Caco-2 (cell line): ENCODE measurements around the gene PODXL. TPM values are rescaled to one million over a fixed set of nuclear protein-coding genes. Genes with fewer than 3 reads are reported as not detected.

Source experiments
- BruUV-seq: library from RNA; stranded (reverse); fragments of 400-500 nt; replicated peaks from 2 replicates; lab custom pipeline; 2021; lab: Mats Ljungman, UMichigan
- CTCF ChIA-PET: fragments of 300-600 bp; sonication (Branson Sonifier 250); formaldehyde crosslinking; loops from one replicate; lab custom pipeline; 2022; ENCODE audit warnings: antibody characterized with exemption; lab: Charles Lee
- POLR2A ChIA-PET: fragments of 300-600 bp; sonication (Branson Sonifier 250); formaldehyde crosslinking; loops from one replicate; lab custom pipeline; 2022; ENCODE audit warnings: antibody characterized with exemption; lab: Charles Lee
- DNase-seq, 2 experiments: peaks; one replicate each; pipeline versions ENCODE4 v3.0.0 to v3.0.0-alpha.2; 2020 to 2022
- H3K27me3 ChIP-seq: replicated peaks from 2 replicates; pipeline ENCODE4 v1.6.0; 2011; ENCODE audit warnings: low read length; ENCODE audit not compliant: control insufficient read depth, insufficient read depth
- H3K36me3 ChIP-seq: 2 replicates; pipeline ENCODE4 v1.5.1; 2011; ENCODE audit warnings: low read length; ENCODE audit not compliant: control insufficient read depth, insufficient read depth
- H3K4me1 ChIP-seq: fragments of 250-450 bp; sonication (Bioruptor Pico); 2 replicates; pipeline ENCODE4 v1.5.1; 2020; ENCODE audit warnings: mild to moderate bottlenecking
- H3K4me3 ChIP-seq: 2 replicates; pipeline ENCODE4 v1.5.1; 2011; ENCODE audit warnings: low read depth, mild to moderate bottlenecking, control low read depth, low read length
- H3K9me3 ChIP-seq: fragments of 250-450 bp; sonication (Bioruptor Pico); 2 replicates; pipeline ENCODE4 v1.5.1; 2020; ENCODE audit warnings: mild to moderate bottlenecking, moderate library complexity
- H3K27ac Mint-ChIP-seq: one replicate; pipeline ENCODE4 v1.8.0; 2022; ENCODE audit warnings: mixed read lengths; ENCODE audit not compliant: unreplicated experiment
- H3K27me3 Mint-ChIP-seq: one replicate; pipeline ENCODE4 v1.8.0; 2022; ENCODE audit warnings: mixed read lengths; ENCODE audit not compliant: insufficient read depth, unreplicated experiment
- H3K36me3 Mint-ChIP-seq: one replicate; pipeline ENCODE4 v1.8.0; 2022; ENCODE audit warnings: mild to moderate bottlenecking, mixed read lengths; ENCODE audit not compliant: insufficient read depth, unreplicated experiment
- H3K4me1 Mint-ChIP-seq: one replicate; pipeline ENCODE4 v1.8.0; 2022; ENCODE audit warnings: low read depth, mixed read lengths; ENCODE audit not compliant: unreplicated experiment
- H3K4me3 Mint-ChIP-seq: one replicate; pipeline ENCODE4 v1.8.0; 2022; ENCODE audit warnings: mild to moderate bottlenecking, moderate library complexity, mixed read lengths; ENCODE audit not compliant: unreplicated experiment
- H3K9me3 Mint-ChIP-seq: one replicate; pipeline ENCODE4 v1.8.0; 2022; ENCODE audit warnings: mixed read lengths; ENCODE audit not compliant: unreplicated experiment
- intact Hi-C: fragments of 100-400 bp; cut with micrococcal nuclease; formaldehyde crosslinking; loops from one replicate; pipeline ENCODE4 v1.10.0; 2022; ENCODE audit not compliant: unreplicated experiment
- total RNA-seq: library from RNA; stranded (reverse); gene quantifications from 2 replicates; pipeline ENCODE4 v1.2.3, GENCODE V29; 2022
- TF ChIP-seq, protein P1 (sequence below), 2 experiments: fragments of 200-600 bp in 1 of 2; IDR thresholded peaks; 1 replicate in 1 of 2; 2 replicates in 1 of 2; pipeline versions ENCODE4 v1.5.1 to v1.8.0; 2011 to 2022; ENCODE audit warnings: antibody characterized with exemption in 1 of 2, control low read depth in 1 of 2, inconsistent platforms in 1 of 2, low read depth in 1 of 2, low read length in 1 of 2, mild to moderate bottlenecking in 1 of 2, moderate library complexity in 1 of 2; ENCODE audit not compliant: insufficient read depth in 1 of 2, severe bottlenecking in 1 of 2, unreplicated experiment in 1 of 2

PODXL gene
- total RNA-seq, 1 experiment from 2014 or later: 278 TPM

DNA sequence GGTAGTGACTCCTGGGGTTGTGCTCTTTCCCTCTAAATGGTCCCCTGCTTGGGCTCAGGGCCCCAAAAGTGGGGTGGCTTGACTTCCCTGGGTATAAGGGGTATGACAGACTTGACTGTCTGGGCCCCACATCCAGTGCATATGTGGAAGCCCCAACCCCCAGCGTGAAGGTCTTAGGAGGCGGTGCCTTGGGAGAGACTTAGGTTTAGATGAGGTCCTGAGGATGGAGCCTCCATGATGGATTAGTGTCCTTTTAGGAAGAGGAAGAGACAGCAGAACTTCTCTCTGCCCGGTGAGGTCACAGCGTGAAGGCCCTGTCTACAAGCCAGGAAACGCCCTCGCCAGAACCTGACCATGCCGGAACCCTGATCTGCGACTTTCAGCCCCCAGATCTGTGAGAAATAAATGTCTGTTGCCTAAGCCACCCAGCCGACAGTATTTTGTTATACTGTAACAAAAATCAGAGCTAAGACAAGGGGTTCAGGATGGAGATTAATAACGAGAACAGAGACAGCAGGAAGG is 23.8 kb downstream of the PODXL start:
- H3K4me3 ChIP-seq: no peak overlapping the region
- Mint-ChIP-seq H3K27me3 (no peaks in the 10 kb centered on the region), H3K36me3 (peaks cover 83% of the 10 kb centered on the region), H3K4me1 (peaks cover 15% of the 10 kb centered on the region), H3K9me3 (no peaks in the 10 kb centered on the region), H3K4me3 (no peak overlapping the region), H3K27ac (peak overlapping the region; percentile 19)
- DNase-seq: no peak
- H3K9me3 ChIP-seq: no peaks in the 10 kb centered on the region
- BruUV-seq: no TSS peak
- CTCF ChIA-PET: no interaction called here
- H3K36me3 ChIP-seq: no peaks in the 10 kb centered on the region
- peaks cover 1% of the 10 kb centered on the region; the same call in 1 of the 2 replicates for H3K4me1 ChIP-seq
- no peaks in the 10 kb centered on the region for H3K27me3 ChIP-seq
- intact Hi-C loops: no loop called here
- TF ChIP-seq, protein P1, sequence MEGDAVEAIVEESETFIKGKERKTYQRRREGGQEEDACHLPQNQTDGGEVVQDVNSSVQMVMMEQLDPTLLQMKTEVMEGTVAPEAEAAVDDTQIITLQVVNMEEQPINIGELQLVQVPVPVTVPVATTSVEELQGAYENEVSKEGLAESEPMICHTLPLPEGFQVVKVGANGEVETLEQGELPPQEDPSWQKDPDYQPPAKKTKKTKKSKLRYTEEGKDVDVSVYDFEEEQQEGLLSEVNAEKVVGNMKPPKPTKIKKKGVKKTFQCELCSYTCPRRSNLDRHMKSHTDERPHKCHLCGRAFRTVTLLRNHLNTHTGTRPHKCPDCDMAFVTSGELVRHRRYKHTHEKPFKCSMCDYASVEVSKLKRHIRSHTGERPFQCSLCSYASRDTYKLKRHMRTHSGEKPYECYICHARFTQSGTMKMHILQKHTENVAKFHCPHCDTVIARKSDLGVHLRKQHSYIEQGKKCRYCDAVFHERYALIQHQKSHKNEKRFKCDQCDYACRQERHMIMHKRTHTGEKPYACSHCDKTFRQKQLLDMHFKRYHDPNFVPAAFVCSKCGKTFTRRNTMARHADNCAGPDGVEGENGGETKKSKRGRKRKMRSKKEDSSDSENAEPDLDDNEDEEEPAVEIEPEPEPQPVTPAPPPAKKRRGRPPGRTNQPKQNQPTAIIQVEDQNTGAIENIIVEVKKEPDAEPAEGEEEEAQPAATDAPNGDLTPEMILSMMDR (IDR thresholded peaks at IDR 0.05; ENCODE audit: insufficient read depth in 1 of 2, low read depth in 1 of 2, low read length in 1 of 2, severe bottlenecking in 1 of 2, unreplicated experiment in 1 of 2): no peak
- POLR2A ChIA-PET: no interaction called here

DNA sequence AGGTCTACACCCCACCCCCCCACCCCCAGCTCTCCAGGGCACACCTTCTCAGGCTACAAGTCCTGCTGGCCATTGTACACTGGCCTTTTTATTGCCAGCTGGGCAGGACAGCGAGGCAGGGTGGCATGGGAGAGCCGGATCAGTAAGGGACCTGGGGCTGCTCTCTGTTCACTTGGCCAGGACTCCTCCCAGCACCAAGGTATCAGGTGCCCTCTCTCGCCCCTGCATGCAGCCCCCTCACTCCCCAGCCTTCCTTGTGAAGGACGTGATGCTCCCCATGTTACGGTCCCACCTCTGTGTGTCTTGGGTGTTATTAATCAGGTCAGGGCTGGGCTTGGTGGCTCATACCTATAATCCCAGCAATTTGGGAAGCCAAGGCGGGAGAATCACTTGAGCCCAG is 26.3 kb downstream of the PODXL start:
- no peak for DNase-seq
- Histone ChIP-seq H3K36me3 (no peaks in the 10 kb centered on the region), H3K27me3 (no peaks in the 10 kb centered on the region), H3K9me3 (no peaks in the 10 kb centered on the region), H3K4me3 (no peak overlapping the region), H3K4me1 (peaks cover 6% of the 10 kb centered on the region; the same call in 1 of the 2 replicates)
- Mint-ChIP-seq H3K36me3 (peaks cover 78% of the 10 kb centered on the region), H3K4me1 (peaks cover 21% of the 10 kb centered on the region), H3K27ac (no peak overlapping the region), H3K27me3 (no peaks in the 10 kb centered on the region), H3K9me3 (no peaks in the 10 kb centered on the region), H3K4me3 (no peak overlapping the region)
- TF ChIP-seq, protein P1 (IDR thresholded peaks at IDR 0.05; ENCODE audit: insufficient read depth in 1 of 2, low read depth in 1 of 2, low read length in 1 of 2, severe bottlenecking in 1 of 2, unreplicated experiment in 1 of 2): no peak
- ChIA-PET CTCF (interaction anchor here (0.6 kb wide), 1 partner anchor 146 kb away, joined by 3 read pairs; no protein-coding TSS in a partner anchor), POLR2A (no interaction called here)
- intact Hi-C loops: no loop called here
- no TSS peak for BruUV-seq

DNA sequence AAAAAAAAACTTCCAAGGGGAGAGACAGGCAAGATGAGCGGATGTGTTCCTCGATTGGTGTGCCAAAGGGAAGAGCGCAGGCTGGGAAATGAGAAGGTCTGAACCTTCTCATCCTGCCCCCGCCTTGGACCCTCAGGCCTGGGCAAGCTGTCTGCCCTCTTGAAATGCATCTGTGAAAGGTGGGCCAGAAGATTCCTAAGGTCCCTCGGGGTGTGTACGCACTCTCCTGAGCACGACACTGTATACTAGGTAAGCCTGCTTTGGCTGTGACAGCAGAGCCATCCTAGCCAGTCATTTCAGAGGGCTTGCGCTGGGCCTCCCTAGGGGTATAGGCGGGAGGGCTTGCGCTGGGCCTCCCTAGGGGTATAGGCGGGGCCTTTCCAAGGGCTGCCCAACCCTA is 26.8 kb downstream of the PODXL start:
- ChIA-PET CTCF (no interaction called here), POLR2A (no interaction called here)
- H3K4me1 Mint-ChIP-seq: peaks cover 21% of the 10 kb centered on the region
- Histone ChIP-seq H3K27me3 (no peaks in the 10 kb centered on the region), H3K4me3 (no peak overlapping the region), H3K36me3 (no peaks in the 10 kb centered on the region), H3K4me1 (peaks cover 6% of the 10 kb centered on the region; the same call in 1 of the 2 replicates), H3K9me3 (no peaks in the 10 kb centered on the region)
- H3K36me3 Mint-ChIP-seq: peaks cover 73% of the 10 kb centered on the region
- H3K27me3 Mint-ChIP-seq: no peaks in the 10 kb centered on the region
- DNase-seq: no peak
- TF ChIP-seq, protein P1 (IDR thresholded peaks at IDR 0.05; ENCODE audit: insufficient read depth in 1 of 2, low read depth in 1 of 2, low read length in 1 of 2, severe bottlenecking in 1 of 2, unreplicated experiment in 1 of 2): no peak
- H3K4me3 Mint-ChIP-seq: no peak overlapping the region
- intact Hi-C loops: no loop called here
- no TSS peak for BruUV-seq
- H3K9me3 Mint-ChIP-seq: no peaks in the 10 kb centered on the region
- H3K27ac Mint-ChIP-seq: peak overlapping the region; percentile 5
